Jurkat, Clone E6-1 (cell line): ENCODE results near the gene TXNRD2.

Experiments
- DNase-seq: peaks from one replicate; pipeline ENCODE4 v3.0.0-alpha.2; 2011; ENCODE audit warnings: low read depth, low spot score
- H3K4me3 ChIP-seq: 2 replicates; pipeline ENCODE4 v1.5.1; 2011; ENCODE audit warnings: mild to moderate bottlenecking, low read length, control low read depth, moderate library complexity

The TXNRD2 gene

GRCh38 chr22:19897726-19898125 is 43.9 kb downstream of the TXNRD2 start:
- no peak for DNase-seq
- H3K4me3 ChIP-seq: no peak overlapping the region

DNA sequence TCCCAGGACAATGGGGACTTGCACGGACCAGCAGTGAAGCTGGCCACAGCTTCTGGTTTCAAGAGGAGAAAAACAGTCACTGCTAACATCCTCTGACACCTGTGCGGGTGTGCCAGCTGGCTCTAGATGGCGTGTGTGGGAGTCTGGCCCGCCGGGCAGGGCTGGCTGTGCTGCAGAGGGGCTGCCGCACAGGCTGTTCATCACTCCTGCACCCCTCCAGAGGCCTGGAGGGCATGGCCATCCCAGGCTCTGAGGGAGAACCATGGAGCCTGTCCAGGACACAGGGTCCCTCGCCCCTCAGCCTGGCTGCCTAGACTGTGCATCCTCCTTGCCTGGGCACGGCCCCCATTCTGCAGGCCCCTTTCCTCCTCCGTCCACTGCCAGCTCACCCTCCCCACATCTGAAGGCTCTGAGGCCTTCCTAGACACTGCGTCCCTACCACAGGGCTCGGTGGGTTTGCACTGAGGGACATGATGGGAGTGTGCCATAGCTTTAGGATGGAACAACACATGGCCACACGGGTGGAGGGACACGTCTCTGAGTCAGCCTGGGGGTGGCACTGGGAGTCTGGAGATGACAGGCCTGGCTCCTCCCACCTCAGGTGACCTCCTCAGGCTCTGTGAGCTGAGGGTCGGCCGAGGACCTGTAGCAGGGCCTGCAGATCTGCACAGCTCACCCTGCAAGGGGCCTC is 44.8 kb downstream of the TXNRD2 start:
- DNase-seq: peak; percentile 77
- no peak overlapping the region for H3K4me3 ChIP-seq

DNA sequence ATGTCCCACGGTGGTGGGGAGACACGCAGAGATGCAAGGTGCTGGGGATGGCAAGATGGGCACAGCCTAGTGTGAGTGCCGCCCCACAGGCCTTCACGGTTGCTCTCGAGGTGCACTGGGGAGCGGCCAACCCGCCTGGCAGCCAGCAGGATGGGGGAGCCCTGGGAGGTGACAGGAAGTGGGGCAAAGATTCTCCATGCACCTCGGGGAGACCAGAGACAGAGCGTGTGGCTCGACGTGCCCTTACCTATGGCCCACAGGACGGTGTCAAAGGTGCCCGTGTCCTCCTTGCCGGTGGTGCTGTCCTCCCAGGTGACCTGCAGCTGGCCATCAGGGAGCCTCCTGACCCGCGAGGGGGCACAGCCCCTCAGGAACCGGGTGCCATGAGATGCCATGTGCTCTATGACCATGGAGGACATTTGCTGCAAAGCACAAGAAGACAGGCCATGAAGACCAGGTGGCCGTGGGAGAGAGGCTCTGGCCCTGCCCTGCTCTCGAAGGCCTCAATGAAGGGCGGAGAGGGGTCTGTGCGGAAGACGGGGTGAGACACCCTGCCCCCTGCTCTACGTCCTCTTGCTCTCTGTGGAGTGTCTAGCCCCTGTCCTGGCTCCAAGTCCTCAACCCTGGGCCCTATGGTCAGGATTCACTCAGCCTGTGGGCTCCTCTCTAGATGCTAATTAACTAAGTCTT is 46.3 kb downstream of the TXNRD2 start:
- H3K4me3 ChIP-seq: no peak overlapping the region
- no peak for DNase-seq

DNA sequence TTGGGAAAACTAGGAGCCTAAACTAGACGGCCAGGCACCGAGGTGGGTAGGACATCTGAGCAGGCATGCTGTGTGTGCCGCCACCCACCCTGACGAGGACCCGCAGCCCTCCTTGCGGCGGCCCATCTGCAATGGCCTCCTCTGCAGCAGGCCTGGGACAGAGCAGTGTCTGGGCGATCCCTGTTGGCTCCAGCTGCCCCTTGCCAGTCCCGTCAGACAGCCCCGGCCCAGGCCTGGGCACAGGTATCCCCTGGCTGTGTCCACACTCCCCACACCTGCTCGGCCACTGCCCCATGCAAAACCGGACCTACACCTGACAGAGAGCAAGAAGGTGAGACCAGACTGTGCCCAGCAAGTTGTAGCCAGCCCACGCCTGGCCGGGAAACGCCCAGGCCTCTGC is 48.3 kb downstream of the TXNRD2 start:
- no peak for DNase-seq
- no peak overlapping the region for H3K4me3 ChIP-seq

- peak overlapping the region; percentile 44; the same call in 1 of the 2 replicates for H3K4me3 ChIP-seq
- no peak for DNase-seq
These were observed 48.7 kb downstream of the TXNRD2 start for GRCh38 chr22:19892925-19893324.

DNA sequence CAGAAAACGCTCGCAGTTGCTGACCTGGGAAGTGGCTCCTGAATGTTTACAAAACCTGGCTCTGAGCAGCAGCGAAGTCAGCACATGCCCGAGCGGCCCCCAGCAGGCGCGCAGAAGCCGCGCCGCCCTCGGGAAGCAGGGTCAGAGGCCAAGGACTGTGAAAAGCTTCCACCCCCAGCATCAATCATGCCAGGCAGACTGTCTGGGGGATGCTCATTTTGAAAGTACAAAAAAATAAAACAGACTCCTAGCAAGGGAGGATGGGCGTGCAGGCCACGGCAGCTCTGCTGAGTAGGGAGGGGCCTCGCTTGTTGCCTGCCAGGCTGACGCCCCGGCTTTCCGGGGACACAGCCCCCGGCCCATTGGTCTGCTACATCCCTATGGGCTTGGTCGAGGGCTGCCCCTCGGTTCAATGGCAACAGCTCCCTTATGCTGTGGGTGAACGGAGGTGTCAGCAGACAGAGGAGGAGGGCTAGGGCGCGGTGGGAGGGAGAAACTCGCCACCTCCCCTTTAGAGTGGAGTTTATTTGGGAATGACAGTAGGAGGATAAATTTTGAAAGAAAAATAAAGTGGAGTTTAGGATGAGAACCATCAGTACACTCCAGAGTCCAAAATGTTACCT is 49.2 kb downstream of the TXNRD2 start:
- peak overlapping the region; percentile 44 for H3K4me3 ChIP-seq
- DNase-seq: peak; percentile 65

DNA sequence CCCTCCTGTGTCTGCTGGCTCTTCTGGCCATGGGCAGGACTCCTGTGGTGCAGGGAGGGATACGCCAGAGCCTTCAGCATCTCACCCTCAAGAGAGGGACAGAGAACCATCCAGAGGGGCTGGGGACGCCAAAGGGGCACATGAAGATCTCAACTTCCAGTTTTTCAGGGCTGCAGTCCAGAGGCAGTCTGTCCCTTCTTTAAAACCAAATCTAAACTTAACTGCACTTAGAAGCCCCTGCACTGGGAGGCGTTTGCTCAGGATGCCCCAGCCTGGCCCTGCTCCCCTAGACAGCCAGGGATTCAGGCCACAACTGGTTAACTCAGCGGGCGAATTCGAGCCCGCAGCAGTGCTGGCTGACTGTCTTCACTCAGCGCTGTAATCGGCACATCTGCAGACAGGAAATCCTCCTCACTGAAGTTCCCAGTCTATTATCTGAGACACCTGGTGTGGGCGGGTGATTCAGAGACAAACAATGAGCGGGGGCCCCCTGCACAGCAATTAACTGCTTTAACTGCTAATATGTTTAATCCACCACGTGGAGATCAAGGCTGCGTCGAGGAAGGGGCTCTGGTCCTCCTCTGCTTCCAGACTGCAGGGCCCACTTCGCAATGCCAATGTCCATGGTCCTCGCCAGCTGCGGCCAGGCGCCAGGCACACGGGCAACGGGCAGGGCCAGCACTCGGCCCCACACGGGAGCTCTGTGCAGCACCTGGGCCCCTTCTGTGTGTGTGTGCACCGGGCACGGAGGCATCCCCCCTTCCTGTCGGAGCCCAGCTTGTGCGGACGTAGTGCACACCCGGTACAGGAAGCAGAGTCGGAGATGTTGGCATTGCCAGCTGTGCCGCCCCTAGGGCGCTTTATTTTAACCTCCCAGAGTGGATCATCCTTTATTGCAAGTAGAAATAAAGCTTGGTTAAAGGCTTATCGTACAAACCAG is 50.0 kb downstream of the TXNRD2 start:
- peak overlapping the region; percentile 44 for H3K4me3 ChIP-seq
- peak; percentile 99 for DNase-seq

DNA sequence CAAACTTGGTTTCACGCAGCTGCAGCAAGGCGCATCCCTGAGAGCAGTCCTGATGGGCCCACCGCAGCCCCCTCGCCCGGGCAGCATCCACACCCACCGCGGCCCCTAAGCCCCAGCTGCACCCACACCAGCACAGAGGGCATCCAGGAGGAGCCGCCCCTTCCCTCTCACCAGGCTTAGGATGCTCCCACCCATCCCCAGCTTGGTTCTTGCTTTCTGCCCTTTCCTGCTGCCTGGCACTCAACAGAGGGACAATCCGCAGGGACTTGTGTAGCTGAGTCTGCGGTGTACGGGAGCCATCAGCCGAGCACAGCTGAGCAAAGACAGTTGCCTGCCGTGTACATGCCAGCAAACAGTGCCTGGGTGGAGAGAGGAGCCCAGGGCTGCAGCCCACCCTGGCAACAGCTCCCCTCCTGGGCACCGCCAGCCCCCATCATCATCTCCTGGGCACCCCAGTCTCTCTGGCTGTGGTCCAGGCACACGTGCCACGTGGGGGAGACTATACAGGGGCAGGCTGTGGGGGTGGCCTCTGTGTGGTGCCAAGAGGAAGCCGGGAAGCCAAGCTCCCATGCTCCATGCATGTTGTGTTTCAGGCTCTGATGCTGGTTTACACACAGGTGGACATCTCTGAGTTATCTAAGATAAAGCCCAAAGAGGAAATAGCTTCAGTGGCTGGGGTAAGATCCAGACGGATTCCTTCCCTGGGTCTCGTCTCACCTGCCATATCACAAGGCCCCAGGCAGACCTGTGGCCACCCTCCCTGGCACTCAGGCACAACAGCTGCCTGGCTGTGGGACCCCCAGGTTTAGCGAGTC is 50.9 kb downstream of the TXNRD2 start:
- peak overlapping the region; percentile 37 for H3K4me3 ChIP-seq

DNA sequence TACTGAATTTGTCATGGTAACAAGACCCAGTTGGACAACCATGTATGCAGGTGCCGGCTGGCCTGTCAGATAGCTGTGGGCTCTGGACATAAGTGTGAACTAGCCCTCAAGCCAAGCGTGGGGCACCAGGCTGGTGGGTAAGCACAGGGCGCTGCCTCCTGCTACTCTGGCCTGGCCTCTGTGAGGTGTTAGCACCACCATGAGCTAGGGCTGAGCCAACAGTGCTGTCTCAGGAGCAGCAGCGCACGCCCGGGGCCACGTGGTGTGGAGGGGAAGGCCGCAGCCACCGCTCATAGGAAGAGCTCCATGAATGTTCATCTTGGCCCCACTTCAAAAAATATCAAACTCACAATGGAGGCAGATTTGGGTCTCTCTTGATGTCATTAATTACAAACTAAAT is 51.7 kb downstream of the TXNRD2 start:
- no peak overlapping the region for H3K4me3 ChIP-seq
- DNase-seq: no peak

More for the DNA sequence above, 50.9 kb downstream of the TXNRD2 start:
- DNase-seq: peak; percentile 51

GRCh38 chr22:19888131-19888746 is 53.4 kb downstream of the TXNRD2 start:
- H3K4me3 ChIP-seq: no peak overlapping the region
- no peak for DNase-seq

GRCh38 chr22:19887256-19887985 is 54.2 kb downstream of the TXNRD2 start:
- DNase-seq: no peak
- no peak overlapping the region for H3K4me3 ChIP-seq

DNA sequence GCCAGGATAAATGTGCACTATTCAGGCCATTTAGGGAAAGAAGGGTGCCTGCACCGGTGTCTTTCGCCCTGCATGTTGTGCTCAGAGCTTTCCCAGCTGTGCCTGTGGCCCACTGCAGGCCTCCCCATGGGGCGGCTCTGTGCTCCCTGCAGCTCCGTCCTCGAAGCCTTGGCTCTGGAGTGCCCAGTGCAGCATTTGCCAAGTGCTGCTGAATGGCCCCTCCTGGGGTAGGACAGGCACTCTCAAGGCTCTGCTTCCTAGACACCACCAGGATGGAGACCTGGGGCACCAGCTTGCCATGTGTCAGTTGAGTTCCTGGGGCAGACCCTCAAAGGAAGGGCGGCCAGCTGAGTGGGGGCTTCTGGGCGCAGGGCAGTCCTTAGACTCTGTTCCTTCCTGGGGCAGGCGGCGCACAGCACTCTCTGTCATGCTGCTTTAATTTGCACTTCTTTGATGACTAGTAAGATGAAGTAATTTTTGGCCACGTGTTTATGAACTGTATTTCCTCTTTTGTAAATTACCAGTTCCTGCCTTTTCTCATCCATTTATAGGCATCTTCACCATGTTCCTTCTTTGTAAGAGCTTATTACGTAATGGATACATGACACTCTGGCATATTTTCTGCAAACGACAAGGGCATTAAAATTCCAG is 54.9 kb downstream of the TXNRD2 start:
- peak; percentile 83 for DNase-seq
- no peak overlapping the region for H3K4me3 ChIP-seq

GRCh38 chr22:19885841-19886592 is 55.6 kb downstream of the TXNRD2 start:
- H3K4me3 ChIP-seq: no peak overlapping the region
- no peak for DNase-seq

DNA sequence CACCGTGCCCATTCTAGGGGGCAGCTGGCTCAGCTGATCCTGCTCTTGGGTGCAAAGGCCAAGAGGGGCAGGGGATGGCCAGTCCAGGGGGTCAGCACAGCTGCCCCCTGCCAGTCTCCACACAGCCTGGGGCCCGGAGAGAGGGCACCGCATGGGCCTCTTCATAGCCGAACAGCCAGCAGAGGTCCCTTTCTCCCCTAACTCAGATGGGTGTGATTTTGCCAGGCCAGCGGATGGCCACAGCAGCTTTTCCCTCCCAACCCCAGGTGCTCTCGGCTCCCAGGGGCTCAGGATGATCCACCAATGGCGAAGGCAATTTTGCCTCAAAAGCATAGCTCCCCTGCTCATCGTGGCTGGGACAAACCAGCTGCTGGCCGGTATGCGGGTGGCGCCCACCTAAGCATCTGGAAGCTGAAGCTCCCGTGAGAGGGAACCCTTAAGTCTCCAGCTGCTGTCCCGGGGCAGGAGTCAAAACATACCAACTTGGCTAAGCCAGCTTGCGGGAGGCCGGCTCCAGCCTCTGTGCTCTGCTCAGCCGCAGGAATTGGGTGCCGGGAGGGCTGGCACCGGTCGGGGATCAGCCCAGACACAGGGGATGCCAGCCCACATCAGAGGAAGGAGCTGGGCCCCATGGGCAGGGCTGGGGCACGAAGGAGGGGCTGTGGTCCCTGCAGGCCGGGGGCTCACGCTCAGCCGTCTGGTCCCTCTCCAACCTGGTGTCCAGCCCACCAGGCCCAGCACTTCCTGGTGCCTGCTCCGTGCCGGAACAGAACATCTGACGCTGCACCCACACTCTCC is 56.5 kb downstream of the TXNRD2 start:
- H3K4me3 ChIP-seq: no peak overlapping the region
- no peak for DNase-seq

DNA sequence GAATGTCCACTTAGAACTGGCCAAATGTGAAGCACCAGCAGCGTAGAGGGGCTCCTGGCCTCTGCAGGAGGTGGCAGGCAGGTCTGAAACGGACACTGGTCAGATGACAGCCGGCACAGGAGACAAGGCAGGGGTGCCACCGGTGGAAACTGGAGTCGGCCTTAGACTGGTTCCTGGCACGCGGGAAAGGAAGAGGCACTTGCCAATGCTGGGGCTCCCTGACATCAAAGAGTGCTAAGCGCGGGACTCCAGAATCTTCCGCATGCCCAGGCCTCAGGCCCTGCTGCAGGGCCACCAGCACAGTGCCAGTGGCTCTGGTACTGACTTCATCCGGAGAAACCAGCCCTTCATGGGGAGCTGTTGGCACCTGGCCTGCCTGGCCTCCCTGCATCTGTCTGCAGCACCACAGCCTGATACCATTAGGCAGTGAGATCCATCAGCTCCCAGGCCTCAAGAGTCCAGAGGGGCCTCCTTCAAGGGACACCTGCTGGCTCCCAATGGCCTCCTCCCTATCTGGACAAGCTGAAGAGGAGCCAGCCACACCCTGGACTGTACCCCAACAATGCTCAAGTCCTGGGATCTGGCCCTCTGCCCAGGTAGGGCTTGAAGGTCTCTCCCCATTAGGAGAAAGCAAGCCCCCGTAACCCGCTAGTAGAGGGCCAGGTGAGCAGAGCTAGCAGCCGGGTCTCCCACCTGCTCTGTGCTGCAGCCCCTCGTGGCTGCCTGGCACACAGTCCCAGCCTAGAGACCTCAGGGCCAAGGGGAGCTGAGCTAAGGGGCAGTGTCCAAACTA is 57.3 kb downstream of the TXNRD2 start:
- H3K4me3 ChIP-seq: no peak overlapping the region
- no peak for DNase-seq
